ENCODE results near the gene ZFYVE26. TPM values are rescaled to one million over a fixed set of nuclear protein-coding genes. Genes with fewer than 3 reads are reported as not detected.

Gene ZFYVE26
- total RNA-seq, 4 donors from 2014 or later, result 23.9 to 31.7 (median 28.8) TPM

GRCh38 chr14:67763158-67763822 lies 53.1 kb downstream of the ZFYVE26 start:
- H3K27ac ChIP-seq, result peak overlapping the region; percentile 64 to 81 (median 72)
- H3K4me1 ChIP-seq, result peaks cover 0 to 22% (median 14%) of the 10 kb centered on the region in 4 donors
- DNase-seq, result no peak
- WGBS, 2 donors (ENCODE audit: low coverage in 1 of 2), result 58% methylated on average over 4 of the region's 4 CpGs
- in situ Hi-C loops (cut with MboI; ENCODE audit: low pct_ligation_motif_present in 1 of 4, low pct_unique_long_range_greater_than_20kb in 1 of 4, low sequenced_read_pairs in 3 of 4) (no loop called here), intact Hi-C loops (cut with DNase I; ENCODE audit: low total_unique reads) (no loop called here)
- TF ChIP-seq POLR2AphosphoS5 (IDR thresholded peaks at IDR 0.05) (peak in 1 of 3 donors; percentile 25), CTCF (IDR thresholded peaks at IDR 0.05) (no peak)
- no peaks in the 10 kb centered on the region for H3K9me3 ChIP-seq
- no peaks in the 10 kb centered on the region for H3K27me3 ChIP-seq
- H3K4me3 ChIP-seq, result no peak overlapping the region
- H3K36me3 ChIP-seq, result peaks cover 0 to 38% (median 10%) of the 10 kb centered on the region in 4 donors

DNA sequence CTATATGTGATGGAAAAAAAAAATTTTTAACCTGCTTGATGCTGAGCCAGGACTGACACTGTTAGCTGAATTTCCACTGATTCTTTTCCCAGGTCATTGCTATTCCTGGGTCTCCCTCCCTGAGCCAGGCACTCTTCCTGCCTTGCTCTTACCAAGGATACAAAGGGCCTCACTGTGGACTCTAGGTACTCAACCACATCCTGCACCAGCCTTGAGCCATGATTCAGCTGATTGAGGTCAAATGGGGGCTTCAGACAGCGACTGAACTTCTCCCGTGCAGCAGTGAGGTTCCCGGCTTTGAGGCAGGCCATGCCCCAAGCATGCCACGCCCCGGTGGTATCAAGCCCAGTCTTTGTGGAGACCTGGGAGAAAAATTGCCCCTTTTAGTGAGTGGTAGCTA lies 54.3 kb downstream of the ZFYVE26 start:
- in situ Hi-C loops (cut with MboI; ENCODE audit: low pct_ligation_motif_present in 1 of 4, low pct_unique_long_range_greater_than_20kb in 1 of 4, low sequenced_read_pairs in 3 of 4) (no loop called here), intact Hi-C loops (cut with DNase I; ENCODE audit: low total_unique reads) (no loop called here)
- Histone ChIP-seq H3K27me3 (no peaks in the 10 kb centered on the region), H3K4me1 (peaks cover 0 to 22% (median 14%) of the 10 kb centered on the region in 4 donors), H3K36me3 (peaks cover 0 to 30% (median 7%) of the 10 kb centered on the region in 4 donors), H3K4me3 (no peak overlapping the region), H3K9me3 (no peaks in the 10 kb centered on the region), H3K27ac (no peak overlapping the region)
- WGBS, 2 donors (ENCODE audit: low coverage in 1 of 2), result 90% methylated on average over 5 of the region's 5 CpGs; no CpG with 5 or more reads in 1 of the 2 donors
- no peak for DNase-seq
- TF ChIP-seq POLR2A (IDR thresholded peaks at IDR 0.05), result no peak
- TF ChIP-seq EP300 (IDR thresholded peaks at IDR 0.05; ENCODE audit: low read depth), result no peak
- TF ChIP-seq CTCF (IDR thresholded peaks at IDR 0.05), result no peak
- no peak for TF ChIP-seq POLR2AphosphoS5 (IDR thresholded peaks at IDR 0.05)

- Histone ChIP-seq H3K4me3 (no peak overlapping the region), H3K27me3 (no peaks in the 10 kb centered on the region), H3K27ac (no peak overlapping the region), H3K36me3 (peaks cover 0 to 44% (median 4%) of the 10 kb centered on the region in 4 donors), H3K9me3 (no peaks in the 10 kb centered on the region), H3K4me1 (peaks cover 0 to 13% (median 10%) of the 10 kb centered on the region in 4 donors)
- 92 to 96% methylated on average over 2 of the region's 2 CpGs for WGBS, 2 donors (ENCODE audit: low coverage in 1 of 2)
- intact Hi-C loops (cut with DNase I; ENCODE audit: low total_unique reads) (no loop called here), in situ Hi-C loops (cut with MboI; ENCODE audit: low pct_ligation_motif_present in 1 of 4, low pct_unique_long_range_greater_than_20kb in 1 of 4, low sequenced_read_pairs in 3 of 4) (no loop called here)
- TF ChIP-seq CTCF (IDR thresholded peaks at IDR 0.05) (no peak), POLR2A (IDR thresholded peaks at IDR 0.05) (no peak), EP300 (IDR thresholded peaks at IDR 0.05; ENCODE audit: low read depth) (no peak), POLR2AphosphoS5 (IDR thresholded peaks at IDR 0.05) (no peak)
- DNase-seq, result no peak
These were observed 56.5 kb downstream of the ZFYVE26 start for GRCh38 chr14:67759916-67760315.

DNA sequence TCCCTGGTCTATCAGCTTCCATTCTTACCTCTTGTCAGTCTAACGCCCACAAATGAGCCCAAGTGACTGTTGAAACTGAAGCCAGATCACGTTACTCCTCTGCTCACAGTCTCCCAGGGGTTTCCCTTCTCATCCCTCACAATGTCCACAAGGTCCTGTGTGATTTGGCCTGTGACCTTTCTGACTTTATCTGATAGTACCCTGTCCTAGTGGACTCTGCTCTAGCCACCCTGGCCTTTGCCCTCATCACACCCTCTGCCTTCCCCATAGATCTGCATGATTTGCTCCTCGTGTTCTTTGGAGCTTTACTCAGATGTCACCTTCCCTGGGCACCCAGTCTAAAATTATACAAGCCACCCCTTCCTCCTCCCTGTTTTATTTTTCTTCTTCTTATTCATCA lies 59.2 kb downstream of the ZFYVE26 start:
- WGBS, 2 donors (ENCODE audit: low coverage in 1 of 2), result 90 to 100% methylated on average over 1 to 3 of the region's 3 CpGs
- intact Hi-C loops (cut with DNase I; ENCODE audit: low total_unique reads) (no loop called here), in situ Hi-C loops (cut with MboI; ENCODE audit: low pct_ligation_motif_present in 1 of 4, low pct_unique_long_range_greater_than_20kb in 1 of 4, low sequenced_read_pairs in 3 of 4) (no loop called here)
- Histone ChIP-seq H3K27ac (no peak overlapping the region), H3K4me1 (no peaks in the 10 kb centered on the region), H3K9me3 (no peaks in the 10 kb centered on the region), H3K36me3 (peaks cover 0 to 63% (median 13%) of the 10 kb centered on the region in 4 donors), H3K4me3 (no peak overlapping the region), H3K27me3 (no peaks in the 10 kb centered on the region)
- no peak for DNase-seq
- TF ChIP-seq POLR2A (IDR thresholded peaks at IDR 0.05) (no peak), CTCF (IDR thresholded peaks at IDR 0.05) (no peak), EP300 (IDR thresholded peaks at IDR 0.05; ENCODE audit: low read depth) (no peak), POLR2AphosphoS5 (IDR thresholded peaks at IDR 0.05) (no peak)
